K562 (cell line): ENCODE results near the gene NELFE. TPM values are rescaled to one million over a fixed set of nuclear protein-coding genes. Genes with fewer than 3 reads are reported as not detected.
A peak's percentile ranks its signal among the peaks of the same experiment; 100 is the strongest.

Source experiments
- ARID1B ChIP-seq: fragments of 450-650 bp; IDR thresholded peaks from 2 replicates; pipeline ENCODE4 v1.6.1; 2016; ENCODE audit warnings: antibody characterized with exemption, mild to moderate bottlenecking, inconsistent platforms
- CBFA2T3 ChIP-seq: fragments of 450-650 bp; IDR thresholded peaks from 2 replicates; pipeline ENCODE4 v1.6.1; 2017
- DACH1 ChIP-seq: fragments of 450-650 bp; IDR thresholded peaks from 2 replicates; pipeline ENCODE4 v1.6.1; 2018; ENCODE audit not compliant: partially characterized antibody
- DIDO1 ChIP-seq: fragments of 450-650 bp; IDR thresholded peaks from 2 replicates; pipeline ENCODE4 v1.6.1; 2016; ENCODE audit warnings: low read depth, missing biosample characterization, missing genetic modification characterization
- HLTF ChIP-seq: fragments of 450-650 bp; IDR thresholded peaks from 2 replicates; pipeline ENCODE4 v1.6.1; 2016
- NCOA1 ChIP-seq: fragments of 450-650 bp; IDR thresholded peaks from 2 replicates; pipeline ENCODE4 v1.6.1; 2016; ENCODE audit warnings: low read depth
- NFIC ChIP-seq: fragments of 450-650 bp; IDR thresholded peaks from 2 replicates; pipeline ENCODE4 v1.6.1; 2017; ENCODE audit warnings: mild to moderate bottlenecking, inconsistent platforms
- NR2C1 ChIP-seq, 2 experiments: fragments of 450-650 bp; IDR thresholded peaks; 2 replicates each; pipeline ENCODE4 v1.6.1; 2017; ENCODE audit warnings: mild to moderate bottlenecking in 2 of 2, antibody characterized with exemption in 1 of 2, inconsistent platforms in 1 of 2, missing compliant biosample characterization in 1 of 2, missing genetic modification characterization in 1 of 2
- NR4A1 ChIP-seq, 2 experiments: fragments of 250-450 bp in 1 of 2; fragments of 450-650 bp in 1 of 2; sonication (Bioruptor Pico) in 1 of 2; IDR thresholded peaks; 2 replicates each; pipeline versions ENCODE4 v1.4.0 to v1.6.1; 2016 to 2020; ENCODE audit warnings: mild to moderate bottlenecking in 2 of 2, missing compliant biosample characterization in 1 of 2, missing genetic modification characterization in 1 of 2, moderate library complexity in 1 of 2
- SMARCA4 ChIP-seq: fragments of 450-650 bp; IDR thresholded peaks from 2 replicates; pipeline ENCODE4 v1.6.1; 2016
- TCF3 ChIP-seq: sonication (generic); formaldehyde crosslinking; IDR thresholded peaks from 2 replicates; pipeline ENCODE4 v1.4.0; 2020; ENCODE audit warnings: mild to moderate bottlenecking, missing genetic modification reagents
- ZBTB7A ChIP-seq: IDR thresholded peaks from 2 replicates; pipeline ENCODE4 v1.6.1; 2011; ENCODE audit warnings: low read depth, mild to moderate bottlenecking, low read length, moderate library complexity, borderline replicate concordance; ENCODE audit not compliant: control insufficient read depth
- ZFP36 ChIP-seq: fragments of 150-350 bp; IDR thresholded peaks from 2 replicates; pipeline ENCODE4 v1.6.1; 2018; ENCODE audit warnings: low read length, low read depth; ENCODE audit not compliant: partially characterized antibody
- ZNF778 ChIP-seq: fragments of 450-650 bp; formaldehyde crosslinking; IDR thresholded peaks from 2 replicates; pipeline ENCODE4 v1.4.0; 2020; ENCODE audit warnings: mild to moderate bottlenecking, moderate library complexity
- polyA plus RNA-seq, 8 experiments: library from polyadenylated mRNA; depleted of rRNA in 4 of 8; stranded (reverse) in 5 of 8; unstranded in 3 of 8; fragments of >200 nt; fragmentation: Nextera tagmentation in 2 of 8; fragmentation: Illumina TruSeq in 1 of 8; extraction: Ambion mirVana in 2 of 8; extraction: Trizol in 1 of 8; gene quantifications; 2 replicates each; pipeline versions ENCODE4 v1.2.1 to v1.2.3, GENCODE V29; 2011 to 2014; ENCODE audit warnings: inconsistent platforms in 1 of 8, missing spikeins in 1 of 8
- total RNA-seq, 7 experiments: library from RNA; depleted of rRNA in 6 of 7; stranded (reverse); fragments of >200 nt in 6 of 7; fragmentation: Illumina TruSeq in 2 of 7; extraction: Trizol in 2 of 7; gene quantifications; 2 replicates each; pipeline versions ENCODE4 v1.2.1 to v1.2.3, GENCODE V29; 2011 to 2021; ENCODE audit warnings: low replicate concordance in 1 of 7
- TF ChIP-seq, protein P1 (sequence below): fragments of 150-350 bp; IDR thresholded peaks from 2 replicates; pipeline ENCODE4 v1.6.1; 2014; ENCODE audit warnings: low read depth, mild to moderate bottlenecking, low read length, borderline replicate concordance
- TF ChIP-seq, protein P2 (sequence below): fragments of 450-650 bp; IDR thresholded peaks from 2 replicates; pipeline ENCODE4 v1.6.1; 2016; ENCODE audit warnings: low read depth

The NELFE gene
- total and polyA plus RNA-seq, 9 of the 15 experiments (the other 6 are each of a cell fraction or from before 2014, with no cell fraction given) = 15.2 to 157 (median 91.5) TPM

DNA sequence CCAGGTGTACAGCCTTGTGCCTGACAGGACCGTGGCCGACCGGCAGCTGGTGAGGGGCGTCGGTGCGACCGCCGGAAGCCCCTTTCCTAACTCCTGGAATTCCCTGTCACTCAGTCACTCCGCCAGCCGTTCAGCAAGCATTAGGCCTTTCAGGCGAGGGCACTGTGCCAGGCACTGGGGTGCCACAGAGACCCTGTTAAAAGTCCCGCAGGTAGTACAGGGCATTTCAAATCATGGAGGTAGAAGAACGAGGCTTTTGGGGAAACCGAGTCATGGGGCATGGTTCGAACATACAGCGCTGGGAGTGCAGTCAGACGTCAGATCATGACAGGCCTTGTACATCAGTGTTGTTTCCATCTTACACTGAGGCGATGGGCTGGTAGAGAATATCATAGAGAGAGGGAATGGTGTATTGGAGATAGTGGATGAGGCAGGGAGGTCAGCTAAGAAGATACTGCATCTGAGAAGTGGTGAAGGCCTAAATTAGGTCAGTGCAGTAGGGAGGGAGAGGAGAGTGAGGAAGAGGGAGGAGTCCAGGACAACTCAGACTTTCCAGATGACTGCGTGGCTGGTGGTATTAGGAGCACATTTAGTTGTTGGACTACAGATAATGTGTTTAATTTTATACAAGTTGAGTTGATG lies 14.1 kb upstream of the NELFE start (continued):
- TF ChIP-seq DACH1 = no peak
- TF ChIP-seq HLTF = peak; percentile 92
- peak; percentile 6; the same call in 1 of the 2 replicates for TF ChIP-seq TCF3 (CRISPR knock-in tag)
- TF ChIP-seq, protein P1, sequence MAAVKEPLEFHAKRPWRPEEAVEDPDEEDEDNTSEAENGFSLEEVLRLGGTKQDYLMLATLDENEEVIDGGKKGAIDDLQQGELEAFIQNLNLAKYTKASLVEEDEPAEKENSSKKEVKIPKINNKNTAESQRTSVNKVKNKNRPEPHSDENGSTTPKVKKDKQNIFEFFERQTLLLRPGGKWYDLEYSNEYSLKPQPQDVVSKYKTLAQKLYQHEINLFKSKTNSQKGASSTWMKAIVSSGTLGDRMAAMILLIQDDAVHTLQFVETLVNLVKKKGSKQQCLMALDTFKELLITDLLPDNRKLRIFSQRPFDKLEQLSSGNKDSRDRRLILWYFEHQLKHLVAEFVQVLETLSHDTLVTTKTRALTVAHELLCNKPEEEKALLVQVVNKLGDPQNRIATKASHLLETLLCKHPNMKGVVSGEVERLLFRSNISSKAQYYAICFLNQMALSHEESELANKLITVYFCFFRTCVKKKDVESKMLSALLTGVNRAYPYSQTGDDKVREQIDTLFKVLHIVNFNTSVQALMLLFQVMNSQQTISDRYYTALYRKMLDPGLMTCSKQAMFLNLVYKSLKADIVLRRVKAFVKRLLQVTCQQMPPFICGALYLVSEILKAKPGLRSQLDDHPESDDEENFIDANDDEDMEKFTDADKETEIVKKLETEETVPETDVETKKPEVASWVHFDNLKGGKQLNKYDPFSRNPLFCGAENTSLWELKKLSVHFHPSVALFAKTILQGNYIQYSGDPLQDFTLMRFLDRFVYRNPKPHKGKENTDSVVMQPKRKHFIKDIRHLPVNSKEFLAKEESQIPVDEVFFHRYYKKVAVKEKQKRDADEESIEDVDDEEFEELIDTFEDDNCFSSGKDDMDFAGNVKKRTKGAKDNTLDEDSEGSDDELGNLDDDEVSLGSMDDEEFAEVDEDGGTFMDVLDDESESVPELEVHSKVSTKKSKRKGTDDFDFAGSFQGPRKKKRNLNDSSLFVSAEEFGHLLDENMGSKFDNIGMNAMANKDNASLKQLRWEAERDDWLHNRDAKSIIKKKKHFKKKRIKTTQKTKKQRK = no peak
- no peak; the same call in 1 of the 2 replicates for TF ChIP-seq NCOA1
- TF ChIP-seq ARID1B = peak; percentile 67
- TF ChIP-seq, protein P2, sequence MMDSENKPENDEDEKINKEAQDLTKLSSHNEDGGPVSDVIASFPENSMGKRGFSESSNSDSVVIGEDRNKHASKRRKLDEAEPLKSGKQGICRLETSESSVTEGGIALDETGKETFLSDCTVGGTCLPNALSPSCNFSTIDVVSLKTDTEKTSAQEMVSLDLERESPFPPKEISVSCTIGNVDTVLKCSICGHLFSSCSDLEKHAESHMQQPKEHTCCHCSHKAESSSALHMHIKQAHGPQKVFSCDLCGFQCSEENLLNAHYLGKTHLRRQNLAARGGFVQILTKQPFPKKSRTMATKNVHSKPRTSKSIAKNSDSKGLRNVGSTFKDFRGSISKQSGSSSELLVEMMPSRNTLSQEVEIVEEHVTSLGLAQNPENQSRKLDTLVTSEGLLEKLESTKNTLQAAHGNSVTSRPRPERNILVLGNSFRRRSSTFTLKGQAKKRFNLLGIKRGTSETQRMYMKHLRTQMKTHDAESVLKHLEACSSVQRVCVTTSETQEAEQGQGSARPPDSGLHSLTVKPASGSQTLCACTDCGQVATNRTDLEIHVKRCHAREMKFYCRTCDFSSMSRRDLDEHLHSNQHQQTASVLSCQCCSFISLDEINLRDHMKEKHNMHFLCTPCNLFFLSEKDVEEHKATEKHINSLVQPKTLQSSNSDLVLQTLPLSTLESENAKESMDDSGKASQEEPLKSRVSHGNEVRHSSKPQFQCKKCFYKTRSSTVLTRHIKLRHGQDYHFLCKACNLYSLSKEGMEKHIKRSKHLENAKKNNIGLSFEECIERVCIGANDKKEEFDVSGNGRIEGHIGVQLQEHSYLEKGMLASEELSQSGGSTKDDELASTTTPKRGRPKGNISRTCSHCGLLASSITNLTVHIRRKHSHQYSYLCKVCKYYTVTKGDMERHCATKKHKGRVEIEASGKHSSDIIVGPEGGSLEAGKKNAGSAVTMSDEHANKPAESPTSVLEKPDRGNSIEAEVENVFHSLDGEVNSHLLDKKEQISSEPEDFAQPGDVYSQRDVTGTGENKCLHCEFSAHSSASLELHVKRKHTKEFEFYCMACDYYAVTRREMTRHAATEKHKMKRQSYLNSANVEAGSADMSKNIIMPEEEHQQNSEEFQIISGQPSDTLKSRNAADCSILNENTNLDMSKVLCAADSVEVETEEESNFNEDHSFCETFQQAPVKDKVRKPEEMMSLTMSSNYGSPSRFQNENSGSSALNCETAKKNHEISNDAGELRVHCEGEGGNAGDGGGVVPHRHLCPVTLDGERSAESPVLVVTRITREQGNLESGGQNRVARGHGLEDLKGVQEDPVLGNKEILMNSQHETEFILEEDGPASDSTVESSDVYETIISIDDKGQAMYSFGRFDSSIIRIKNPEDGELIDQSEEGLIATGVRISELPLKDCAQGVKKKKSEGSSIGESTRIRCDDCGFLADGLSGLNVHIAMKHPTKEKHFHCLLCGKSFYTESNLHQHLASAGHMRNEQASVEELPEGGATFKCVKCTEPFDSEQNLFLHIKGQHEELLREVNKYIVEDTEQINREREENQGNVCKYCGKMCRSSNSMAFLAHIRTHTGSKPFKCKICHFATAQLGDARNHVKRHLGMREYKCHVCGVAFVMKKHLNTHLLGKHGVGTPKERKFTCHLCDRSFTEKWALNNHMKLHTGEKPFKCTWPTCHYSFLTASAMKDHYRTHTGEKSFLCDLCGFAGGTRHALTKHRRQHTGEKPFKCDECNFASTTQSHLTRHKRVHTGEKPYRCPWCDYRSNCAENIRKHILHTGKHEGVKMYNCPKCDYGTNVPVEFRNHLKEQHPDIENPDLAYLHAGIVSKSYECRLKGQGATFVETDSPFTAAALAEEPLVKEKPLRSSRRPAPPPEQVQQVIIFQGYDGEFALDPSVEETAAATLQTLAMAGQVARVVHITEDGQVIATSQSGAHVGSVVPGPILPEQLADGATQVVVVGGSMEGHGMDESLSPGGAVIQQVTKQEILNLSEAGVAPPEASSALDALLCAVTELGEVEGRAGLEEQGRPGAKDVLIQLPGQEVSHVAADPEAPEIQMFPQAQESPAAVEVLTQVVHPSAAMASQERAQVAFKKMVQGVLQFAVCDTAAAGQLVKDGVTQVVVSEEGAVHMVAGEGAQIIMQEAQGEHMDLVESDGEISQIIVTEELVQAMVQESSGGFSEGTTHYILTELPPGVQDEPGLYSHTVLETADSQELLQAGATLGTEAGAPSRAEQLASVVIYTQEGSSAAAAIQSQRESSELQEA = peak; percentile 41; the same call in 1 of the 2 replicates
- peak; percentile 47; the same call in 1 of the 2 replicates for TF ChIP-seq SMARCA4
- TF ChIP-seq NR2C1 (IDR thresholded peaks at IDR 0.05) = 0 out of 2 replicates have a peak, but pooled peaks have one; percentile 23
- TF ChIP-seq NR2C1 (tag; IDR thresholded peaks at IDR 0.05) = peak; percentile 60; the same call in 1 of the 2 replicates
- no peak for TF ChIP-seq NR4A1 (CRISPR knock-in tag; IDR thresholded peaks at IDR 0.05)
- peak; percentile 76; the same call in 1 of the 2 replicates for TF ChIP-seq NR4A1 (tag; IDR thresholded peaks at IDR 0.05)
- no peak for TF ChIP-seq ZNF778
- 0 out of 2 replicates have a peak, but pooled peaks have one; percentile 26 for TF ChIP-seq DIDO1 (tag)
- TF ChIP-seq ZFP36 = no peak
- TF ChIP-seq NFIC = no peak
- peak; percentile 12; the same call in 1 of the 2 replicates for TF ChIP-seq CBFA2T3
- TF ChIP-seq ZBTB7A = no peak
